ENCODE data around the gene DLG1. TPM values are rescaled to one million over a fixed set of nuclear protein-coding genes. Genes with fewer than 3 reads are reported as not detected.

The DLG1 gene
- total RNA-seq, 1 experiment from 2014 or later = 90.2 TPM

GRCh38 chr3:196997311-196997710 is 301.1 kb downstream of the DLG1 start:
- no peak for DNase-seq (ENCODE audit: low read depth, low spot score)
- Histone ChIP-seq H3K4me3 (ENCODE audit: low read depth in 2 of 2, low read length in 2 of 2) (no peak overlapping the region), H3K27me3 (ENCODE audit: control insufficient read depth, insufficient read depth, low read length) (no peaks in the 10 kb centered on the region), H3K36me3 (ENCODE audit: control insufficient read depth, insufficient read depth, low read length) (no peaks in the 10 kb centered on the region), H3K4me1 (ENCODE audit: control insufficient read depth, insufficient read depth, low read length) (peaks cover 7% of the 10 kb centered on the region; the same call in 1 of the 2 replicates), H3K9me3 (ENCODE audit: control insufficient read depth, insufficient read depth, low read depth, low read length) (no peaks in the 10 kb centered on the region), H3K27ac (ENCODE audit: low read length) (no peak overlapping the region)
- in situ Hi-C loops (cut with HindIII; ENCODE audit: low pct_unique_long_range_greater_than_20kb, low sequenced_read_pairs) = no loop called here
- ChIA-PET POLR2A (no interaction called here), CTCF (interaction anchor here (0.6 kb wide), 1 partner anchor 300 kb away, joined by 7 read pairs; no protein-coding TSS in a partner anchor)
- intact Hi-C loops (cut with micrococcal nuclease; ENCODE audit: unreplicated experiment) = no loop called here
- ATAC-seq = no peak
- no peak for TF ChIP-seq POLR2AphosphoS5 (IDR thresholded peaks at IDR 0.05; ENCODE audit: low read depth, low read length)
- TF ChIP-seq TCF7L2 (IDR thresholded peaks at IDR 0.05; ENCODE audit: low read depth, low read length) = no peak
- TF ChIP-seq CTCF (IDR thresholded peaks at IDR 0.05) = no peak
- no peak for TF ChIP-seq SIN3A (IDR thresholded peaks at IDR 0.05; ENCODE audit: borderline replicate concordance, insufficient read depth, low read depth, low read length)
- no TSS peak for BruUV-seq (replicated peaks)

- 0 out of 2 replicates have a peak, but pooled peaks cover under 1% of the 10 kb centered on the region for H3K4me1 ChIP-seq (ENCODE audit: control insufficient read depth, insufficient read depth, low read length)
- intact Hi-C loops (cut with micrococcal nuclease; ENCODE audit: unreplicated experiment) (no loop called here), in situ Hi-C loops (cut with HindIII; ENCODE audit: low pct_unique_long_range_greater_than_20kb, low sequenced_read_pairs) (no loop called here)
- TF ChIP-seq SIN3A (IDR thresholded peaks at IDR 0.05; ENCODE audit: borderline replicate concordance, insufficient read depth, low read depth, low read length) = no peak
- no peak for TF ChIP-seq TCF7L2 (IDR thresholded peaks at IDR 0.05; ENCODE audit: low read depth, low read length)
- H3K9me3 ChIP-seq (ENCODE audit: control insufficient read depth, insufficient read depth, low read depth, low read length) = no peaks in the 10 kb centered on the region
- H3K27me3 ChIP-seq (ENCODE audit: control insufficient read depth, insufficient read depth, low read length) = no peaks in the 10 kb centered on the region
- ChIA-PET CTCF (no interaction called here), POLR2A (interaction anchor here (1.0 kb wide), 1 partner anchor 33 kb away, joined by 4 read pairs; no protein-coding TSS in a partner anchor)
- H3K36me3 ChIP-seq (ENCODE audit: control insufficient read depth, insufficient read depth, low read length) = no peaks in the 10 kb centered on the region
- DNase-seq (ENCODE audit: low read depth, low spot score) (no peak), ATAC-seq (no peak)
- H3K27ac ChIP-seq (ENCODE audit: low read length) = no peak overlapping the region
- no TSS peak for BruUV-seq (replicated peaks)
- H3K4me3 ChIP-seq (ENCODE audit: low read depth in 2 of 2, low read length in 2 of 2) = no peak overlapping the region
Observed at GRCh38 chr3:196996454-196997265, 301.8 kb downstream of the DLG1 start.

GRCh38 chr3:196995646-196996355 is 302.6 kb downstream of the DLG1 start:
- DNase-seq (ENCODE audit: low read depth, low spot score) (no peak), ATAC-seq (no peak)
- no peaks in the 10 kb centered on the region for H3K36me3 ChIP-seq (ENCODE audit: control insufficient read depth, insufficient read depth, low read length)
- H3K27me3 ChIP-seq (ENCODE audit: control insufficient read depth, insufficient read depth, low read length) = no peaks in the 10 kb centered on the region
- intact Hi-C loops (cut with micrococcal nuclease; ENCODE audit: unreplicated experiment) (no loop called here), in situ Hi-C loops (cut with HindIII; ENCODE audit: low pct_unique_long_range_greater_than_20kb, low sequenced_read_pairs) (no loop called here)
- no peaks in the 10 kb centered on the region for H3K9me3 ChIP-seq (ENCODE audit: control insufficient read depth, insufficient read depth, low read depth, low read length)
- no peak overlapping the region for H3K27ac ChIP-seq (ENCODE audit: low read length)
- CTCF ChIA-PET = no interaction called here
- POLR2A ChIA-PET = interaction anchor here (1.0 kb wide), 1 partner anchor 34 kb away, joined by 4 read pairs; no protein-coding TSS in a partner anchor
- BruUV-seq (replicated peaks) = no TSS peak
- TF ChIP-seq POLR2AphosphoS5 (IDR thresholded peaks at IDR 0.05; ENCODE audit: low read depth, low read length) (no peak), REST (IDR thresholded peaks at IDR 0.05; ENCODE audit: insufficient read depth in 1 of 2, low read depth in 2 of 2, low read length in 1 of 2) (no peak), CTCF (IDR thresholded peaks at IDR 0.05) (no peak), SIN3A (IDR thresholded peaks at IDR 0.05; ENCODE audit: borderline replicate concordance, insufficient read depth, low read depth, low read length) (no peak), TCF7L2 (IDR thresholded peaks at IDR 0.05; ENCODE audit: low read depth, low read length) (no peak)
- H3K4me1 ChIP-seq (ENCODE audit: control insufficient read depth, insufficient read depth, low read length) = no peaks in the 10 kb centered on the region
- no peak overlapping the region for H3K4me3 ChIP-seq (ENCODE audit: low read depth in 2 of 2, low read length in 2 of 2)
